AG09319 (cell line): ENCODE results near the gene OR1D2.
"Not testable (repeated sequence)": the region's sequence is repeated elsewhere in the genome, so short reads cannot be mapped to it uniquely, and the experiment has no call there.

Experiments used
- DNase-seq: peaks from one replicate; pipeline ENCODE4 v3.0.0-alpha.2; 2010; ENCODE audit warnings: low read depth; ENCODE audit errors: extremely low read depth
- CTCF ChIP-seq: IDR thresholded peaks from 2 replicates; pipeline ENCODE4 v1.5.1; 2011; ENCODE audit warnings: low read depth, mild to moderate bottlenecking, inconsistent platforms, low read length, moderate library complexity

OR1D2 gene

GRCh38 chr17:3104322-3104721 lies at the start of gene OR1D2:
Gene OR1D2, minus strand, starts transcription at chr17:3104422. Its CDS starts 11,426 bp downstream, at chr17:3092996.
- TF ChIP-seq CTCF: no peak

GRCh38 chr17:3137494-3137893 lies 33.3 kb upstream of the OR1D2 start:
- DNase-seq: not testable (repeated sequence)

More at GRCh38 chr17:3104322-3104721, at the start of gene OR1D2:
- no peak for DNase-seq

- no peak for TF ChIP-seq CTCF
- no peak for DNase-seq
These were observed 23.2 kb upstream of the OR1D2 start, which contains the start of gene OR1G1 for GRCh38 chr17:3127451-3127850. Gene OR1G1, minus strand, starts transcription at chr17:3127551. Its CDS starts 0 bp downstream, at chr17:3127551.

GRCh38 chr17:3073850-3074249 lies 30.4 kb downstream of the OR1D2 start:
- peak; percentile 7 for TF ChIP-seq CTCF
- not testable (repeated sequence) for DNase-seq

- not testable (repeated sequence) for DNase-seq
These were observed 39.0 kb downstream of the OR1D2 start for GRCh38 chr17:3065192-3065591.

GRCh38 chr17:3063507-3063906 lies 40.7 kb downstream of the OR1D2 start, which contains the start of gene OR1D5:
Gene OR1D5, minus strand, starts transcription at chr17:3063607. Its CDS starts 0 bp downstream, at chr17:3063607.
- DNase-seq: not testable (repeated sequence)

GRCh38 chr17:3062824-3063377 lies 41.3 kb downstream of the OR1D2 start:
- DNase-seq: not testable (repeated sequence)

- not testable (repeated sequence) for DNase-seq
These were observed 49.4 kb downstream of the OR1D2 start for GRCh38 chr17:3054868-3055267.

- TF ChIP-seq CTCF: no peak
- DNase-seq: no peak
These were observed 54.4 kb downstream of the OR1D2 start for GRCh38 chr17:3049705-3050295.

- DNase-seq: peak; percentile 95
- TF ChIP-seq CTCF: peak; percentile 78
These were observed 55.3 kb downstream of the OR1D2 start for GRCh38 chr17:3048727-3049471.
